Measurements from ENCODE around the gene ITGB8.

ITGB8 gene

GRCh38 chr7:20344396-20344795, 13.7 kb downstream of the ITGB8 start:
- DNase-seq, result no peak

- DNase-seq, result no peak
Observed at GRCh38 chr7:20346577-20346976, 15.9 kb downstream of the ITGB8 start.

- no peak for DNase-seq
Observed at GRCh38 chr7:20347680-20348079, 17.0 kb downstream of the ITGB8 start.

- DNase-seq, result no peak
Observed at GRCh38 chr7:20348125-20348807, 17.6 kb downstream of the ITGB8 start.

- DNase-seq, result no peak
Observed at GRCh38 chr7:20350518-20350951, 19.8 kb downstream of the ITGB8 start.

GRCh38 chr7:20350996-20351692, 20.4 kb downstream of the ITGB8 start:
- DNase-seq, result no peak

- no peak for DNase-seq
Observed at GRCh38 chr7:20351901-20352300, 21.2 kb downstream of the ITGB8 start.

- no peak for DNase-seq
Observed at GRCh38 chr7:20352573-20353306, 22.0 kb downstream of the ITGB8 start.

- no peak for DNase-seq
Observed at GRCh38 chr7:20354610-20355528, 24.2 kb downstream of the ITGB8 start.

GRCh38 chr7:20358106-20358505, 27.4 kb downstream of the ITGB8 start:
- DNase-seq, result no peak

- DNase-seq, result no peak
Observed at GRCh38 chr7:20358762-20359282, 28.1 kb downstream of the ITGB8 start.

- no peak for DNase-seq
Observed at GRCh38 chr7:20359341-20359963, 28.8 kb downstream of the ITGB8 start.

- DNase-seq, result no peak
Observed at GRCh38 chr7:20362574-20363253, 32.0 kb downstream of the ITGB8 start.

- DNase-seq, result no peak
Observed at GRCh38 chr7:20364571-20365196, 34.0 kb downstream of the ITGB8 start.

- DNase-seq, result no peak
Observed at GRCh38 chr7:20365486-20365885, 34.8 kb downstream of the ITGB8 start.

- no peak for DNase-seq
Observed at GRCh38 chr7:20374399-20374798, 43.7 kb downstream of the ITGB8 start.

GRCh38 chr7:20376796-20377195, 46.1 kb downstream of the ITGB8 start:
- no peak for DNase-seq

- no peak for DNase-seq
Observed at GRCh38 chr7:20381406-20382034, 50.8 kb downstream of the ITGB8 start.

GRCh38 chr7:20383351-20383750, 52.7 kb downstream of the ITGB8 start:
- no peak for DNase-seq

- DNase-seq, result no peak
Observed at GRCh38 chr7:20385126-20385525, 54.4 kb downstream of the ITGB8 start.

Data from activated CD4-positive, CD25-positive, alpha-beta regulatory T cell treated with anti-CD3 and anti-CD28 coated beads, Interleukin-2, amount 50 U/mL, for 72 hours (primary cell).